ENCODE results near the gene MRNIP. TPM values are rescaled to one million over a fixed set of nuclear protein-coding genes. Genes with fewer than 3 reads are reported as not detected.

Gene MRNIP
- total RNA-seq, 4 donors from 2014 or later = 15.3 to 26.8 (median 17.7) TPM

- DNase-seq (ENCODE audit: low spot score) (no peak), ATAC-seq (ENCODE audit: low FRiP score) (no peak)
- no peak for TF ChIP-seq CTCF (IDR thresholded peaks at IDR 0.05)
Observed at GRCh38 chr5:179902763-179903158, 44.1 kb upstream of the MRNIP start.

- no peak for TF ChIP-seq CTCF (IDR thresholded peaks at IDR 0.05)
- DNase-seq (ENCODE audit: low spot score) (no peak), ATAC-seq (ENCODE audit: low FRiP score) (no peak)
Observed at GRCh38 chr5:179901915-179902762, 43.5 kb upstream of the MRNIP start.

GRCh38 chr5:179901462-179901861 is 42.8 kb upstream of the MRNIP start:
- TF ChIP-seq CTCF (IDR thresholded peaks at IDR 0.05) = no peak
- DNase-seq (ENCODE audit: low spot score) (no peak), ATAC-seq (ENCODE audit: low FRiP score) (no peak)

GRCh38 chr5:179900711-179901110 is 42.1 kb upstream of the MRNIP start:
- ATAC-seq (ENCODE audit: low FRiP score) (no peak), DNase-seq (ENCODE audit: low spot score) (no peak)
- TF ChIP-seq CTCF (IDR thresholded peaks at IDR 0.05) = no peak

GRCh38 chr5:179900206-179900605 is 41.6 kb upstream of the MRNIP start:
- no peak for ATAC-seq (ENCODE audit: low FRiP score)

GRCh38 chr5:179895861-179896260 is 37.2 kb upstream of the MRNIP start:
- no peak for TF ChIP-seq CTCF (IDR thresholded peaks at IDR 0.05)
- no peak for ATAC-seq (ENCODE audit: low FRiP score)
- no peak for DNase-seq (ENCODE audit: low spot score)

More at GRCh38 chr5:179900206-179900605, 41.6 kb upstream of the MRNIP start:
- no peak for DNase-seq (ENCODE audit: low spot score)
- no peak for TF ChIP-seq CTCF (IDR thresholded peaks at IDR 0.05)

Data from omental fat pad (tissue), 4 donors.